HFF-Myc (cell line): Measurements from ENCODE around the gene KRT84.

Source experiments
- DNase-seq: peaks from one replicate; pipeline ENCODE4 v3.0.0-alpha.2; 2011; ENCODE audit warnings: low read depth; ENCODE audit errors: extremely low read depth
- H3K4me3 ChIP-seq: replicated peaks from 2 replicates; pipeline ENCODE4 v1.5.1; 2011; ENCODE audit warnings: low read depth, mild to moderate bottlenecking, control low read depth, low read length
- CTCF ChIP-seq: IDR thresholded peaks from 2 replicates; pipeline ENCODE4 v1.5.1; 2012; ENCODE audit warnings: mild to moderate bottlenecking, low read depth, low read length, control low read depth; ENCODE audit errors: missing control alignments

KRT84 gene

GRCh38 chr12:52418576-52419110 is 33.2 kb upstream of the KRT84 start:
- no peak overlapping the region for H3K4me3 ChIP-seq
- DNase-seq, result no peak
- TF ChIP-seq CTCF, result no peak

- no peak overlapping the region for H3K4me3 ChIP-seq
- no peak for DNase-seq
- TF ChIP-seq CTCF, result no peak
Observed at GRCh38 chr12:52417740-52418139, 32.3 kb upstream of the KRT84 start.

GRCh38 chr12:52416795-52417194 is 31.3 kb upstream of the KRT84 start:
- no peak overlapping the region for H3K4me3 ChIP-seq
- DNase-seq, result no peak
- no peak for TF ChIP-seq CTCF

GRCh38 chr12:52415870-52416750 is 30.7 kb upstream of the KRT84 start:
- TF ChIP-seq CTCF, result no peak
- no peak overlapping the region for H3K4me3 ChIP-seq
- DNase-seq, result peak; percentile 69

GRCh38 chr12:52414936-52415335 is 29.5 kb upstream of the KRT84 start:
- DNase-seq, result no peak
- TF ChIP-seq CTCF, result no peak
- H3K4me3 ChIP-seq, result no peak overlapping the region

- H3K4me3 ChIP-seq, result no peak overlapping the region
- TF ChIP-seq CTCF, result no peak
- no peak for DNase-seq
Observed at GRCh38 chr12:52413782-52414345, 28.4 kb upstream of the KRT84 start.
